Measurements from ENCODE around the gene SOSTDC1.

SOSTDC1 gene

DNA sequence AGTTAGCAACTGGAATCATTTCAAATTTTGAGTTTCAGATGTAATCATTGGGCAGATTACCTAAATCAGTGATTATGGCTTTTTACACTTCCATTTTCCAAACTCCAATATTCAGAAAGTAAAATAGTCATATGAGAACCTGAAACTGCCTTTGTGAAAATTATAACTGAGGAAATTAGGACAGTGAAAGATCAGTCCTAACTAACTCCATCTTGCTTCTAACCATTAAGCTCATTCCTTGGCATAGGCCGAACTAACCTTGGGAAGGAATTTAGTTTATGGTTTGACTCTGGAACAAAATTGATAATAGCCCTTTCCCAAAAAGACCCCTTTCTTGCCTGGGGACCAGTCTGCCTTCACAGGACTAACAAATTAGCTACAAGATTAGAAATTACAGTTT is 46.4 kb downstream of the SOSTDC1 start:
- no peaks in the 10 kb centered on the region for H3K36me3 ChIP-seq (ENCODE audit: control insufficient read depth, insufficient read depth, low read length)
- peaks cover 12% of the 10 kb centered on the region for H3K4me1 ChIP-seq (ENCODE audit: control insufficient read depth, insufficient read depth, low read length)
- H3K27me3 ChIP-seq (ENCODE audit: control insufficient read depth, insufficient read depth, low read length): peaks cover 21% of the 10 kb centered on the region
- H3K27ac ChIP-seq (ENCODE audit: low read depth, low read length): no peak overlapping the region
- no peak overlapping the region for H3K4me3 ChIP-seq (ENCODE audit: low read depth, low read length)
- no peak overlapping the region for H3K9ac ChIP-seq (ENCODE audit: low read depth, low read length)
- H3K9me3 ChIP-seq (ENCODE audit: control insufficient read depth, insufficient read depth, low read length): no peaks in the 10 kb centered on the region

DNA sequence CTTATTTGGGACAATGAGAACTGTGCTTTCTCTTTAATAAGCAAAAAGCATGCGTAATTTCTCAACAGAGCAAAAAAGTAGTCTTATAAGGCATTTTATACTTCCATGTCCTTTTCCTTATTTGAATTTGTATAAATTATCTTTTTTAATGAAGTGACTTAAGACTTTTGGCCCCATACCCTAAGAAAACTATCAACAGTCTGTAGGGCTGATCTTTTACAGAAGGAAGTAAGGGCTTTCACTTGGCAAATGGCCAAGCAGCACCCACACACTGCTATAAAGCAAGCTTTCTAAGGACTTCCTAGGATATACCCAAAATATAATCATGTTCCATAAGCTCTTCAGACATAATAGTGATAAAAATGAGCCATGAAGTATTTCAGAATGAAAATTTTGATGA is 47.6 kb downstream of the SOSTDC1 start:
- H3K36me3 ChIP-seq (ENCODE audit: control insufficient read depth, insufficient read depth, low read length): no peaks in the 10 kb centered on the region

DNA sequence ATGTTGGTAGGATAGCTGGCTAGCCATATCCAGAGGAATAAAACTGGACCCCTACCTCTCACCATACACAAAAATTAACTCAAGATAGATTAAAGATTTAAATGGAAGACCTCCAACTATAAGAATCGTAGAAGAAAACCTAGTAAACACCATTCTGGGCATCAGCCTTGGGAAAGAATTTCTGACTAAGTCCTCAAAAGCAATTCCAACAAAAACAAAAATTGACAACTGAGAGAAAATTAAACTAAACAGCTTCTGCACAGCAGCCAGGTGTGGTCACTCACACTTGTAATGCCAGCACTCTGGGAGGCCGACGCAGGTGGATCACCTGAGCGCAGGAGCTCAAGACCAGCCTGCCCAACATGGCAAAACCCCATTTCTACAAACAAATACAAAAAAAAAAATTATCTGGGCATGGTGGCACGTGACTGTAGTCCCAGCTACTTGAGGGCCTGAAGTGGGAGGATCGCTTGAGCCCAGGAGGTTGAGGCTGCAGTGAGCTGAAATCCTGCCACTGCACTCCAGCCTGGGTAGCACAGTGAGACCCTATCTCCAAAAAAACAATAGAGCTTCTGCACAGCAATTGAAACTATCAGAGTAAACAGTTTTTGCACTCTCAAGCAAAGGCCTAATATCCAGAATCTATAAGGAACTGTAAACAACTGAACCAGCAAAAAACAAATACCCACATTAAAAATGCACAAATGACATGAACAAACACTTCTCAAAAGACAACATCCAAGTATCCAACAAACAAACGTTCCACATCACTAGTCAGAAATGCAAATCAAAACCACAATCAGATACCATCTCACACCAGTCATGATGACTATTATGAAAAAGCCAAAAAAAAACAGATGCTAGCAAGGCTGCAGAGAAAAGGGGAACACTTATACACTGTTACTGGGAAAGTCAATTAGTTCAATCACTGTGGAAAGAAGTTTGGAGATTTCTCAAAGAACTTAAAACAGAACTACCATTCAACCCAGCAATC is 49.0 kb downstream of the SOSTDC1 start:
- Histone ChIP-seq H3K27ac (ENCODE audit: low read depth, low read length) (no peak overlapping the region), H3K9me3 (ENCODE audit: control insufficient read depth, insufficient read depth, low read length) (no peaks in the 10 kb centered on the region), H3K4me1 (ENCODE audit: control insufficient read depth, insufficient read depth, low read length) (peaks cover 7% of the 10 kb centered on the region), H3K9ac (ENCODE audit: low read depth, low read length) (no peak overlapping the region), H3K27me3 (ENCODE audit: control insufficient read depth, insufficient read depth, low read length) (peaks cover 9% of the 10 kb centered on the region), H3K4me3 (ENCODE audit: low read depth, low read length) (no peak overlapping the region), H3K36me3 (ENCODE audit: control insufficient read depth, insufficient read depth, low read length) (no peaks in the 10 kb centered on the region)

More for the DNA sequence above, 47.6 kb downstream of the SOSTDC1 start:
- Histone ChIP-seq H3K9ac (ENCODE audit: low read depth, low read length) (no peak overlapping the region), H3K9me3 (ENCODE audit: control insufficient read depth, insufficient read depth, low read length) (no peaks in the 10 kb centered on the region), H3K4me3 (ENCODE audit: low read depth, low read length) (no peak overlapping the region), H3K27ac (ENCODE audit: low read depth, low read length) (no peak overlapping the region), H3K4me1 (ENCODE audit: control insufficient read depth, insufficient read depth, low read length) (peaks cover 12% of the 10 kb centered on the region), H3K27me3 (ENCODE audit: control insufficient read depth, insufficient read depth, low read length) (peaks cover 21% of the 10 kb centered on the region)

DNA sequence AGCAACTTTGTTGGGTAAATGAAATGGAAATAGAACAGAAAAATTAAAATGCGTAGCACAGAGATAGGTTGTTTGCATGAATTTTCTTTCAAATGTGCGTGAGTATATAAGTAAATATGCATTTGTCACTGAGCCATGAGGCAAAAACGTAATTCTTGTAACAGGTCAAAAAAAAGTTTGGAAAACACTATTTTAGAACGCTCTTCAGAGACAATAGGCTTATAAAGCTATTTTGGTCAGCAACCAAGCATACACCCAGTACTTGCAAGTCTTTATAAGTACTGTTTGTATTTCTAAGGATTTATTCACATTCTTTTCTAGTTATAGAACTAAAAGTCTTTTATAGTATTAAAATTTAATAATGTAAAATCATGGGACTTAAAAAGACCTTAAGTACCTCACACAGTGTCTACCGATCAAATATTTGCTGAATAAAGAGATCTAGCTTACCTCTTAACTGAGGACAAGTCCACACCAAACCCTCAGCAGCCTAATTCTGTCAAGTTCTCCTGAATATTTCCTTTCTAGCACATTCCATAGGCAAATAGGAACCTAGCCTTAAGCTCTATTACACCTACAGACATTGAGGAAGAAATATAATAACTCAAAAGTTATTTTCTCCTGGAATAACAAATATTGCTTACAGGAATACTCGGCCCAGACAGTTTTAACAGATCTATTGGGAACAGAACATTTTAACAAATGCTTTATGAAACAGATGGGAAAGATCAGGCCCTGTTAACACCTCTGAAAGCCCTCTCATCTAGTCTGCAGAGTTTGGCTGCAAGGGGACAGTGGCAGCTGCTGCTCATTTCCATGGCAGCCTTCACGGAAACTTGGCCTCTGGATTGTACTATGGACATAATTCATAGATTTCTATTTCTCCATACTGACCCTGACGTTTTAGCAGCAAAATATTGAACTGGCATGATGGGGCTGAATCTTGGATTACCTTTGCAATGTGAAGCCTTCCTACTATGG is 53.0 kb downstream of the SOSTDC1 start:
- Histone ChIP-seq H3K36me3 (ENCODE audit: control insufficient read depth, insufficient read depth, low read length) (no peaks in the 10 kb centered on the region), H3K27ac (ENCODE audit: low read depth, low read length) (no peak overlapping the region), H3K9ac (ENCODE audit: low read depth, low read length) (no peak overlapping the region), H3K9me3 (ENCODE audit: control insufficient read depth, insufficient read depth, low read length) (no peaks in the 10 kb centered on the region), H3K27me3 (ENCODE audit: control insufficient read depth, insufficient read depth, low read length) (no peaks in the 10 kb centered on the region), H3K4me1 (ENCODE audit: control insufficient read depth, insufficient read depth, low read length) (no peaks in the 10 kb centered on the region), H3K4me3 (ENCODE audit: low read depth, low read length) (no peak overlapping the region)
